SU-DHL-6 (cell line): ENCODE results near the gene IGF2R.

Experiments
- H2AFZ ChIP-seq: fragments of 200-600 bp; sonication (generic); 2 replicates; pipeline ENCODE4 v1.6.1; 2014; ENCODE audit warnings: low read depth, mild to moderate bottlenecking, moderate library complexity, mixed read lengths, antibody characterized with exemption, low read length; ENCODE audit not compliant: severe bottlenecking
- H3F3A ChIP-seq: fragments of 200-600 bp; shearing (Covaris generic); 2 replicates; pipeline ENCODE4 v1.6.0; 2016; ENCODE audit warnings: antibody characterized with exemption, mild to moderate bottlenecking; ENCODE audit not compliant: insufficient read depth
- H3K27ac ChIP-seq: fragments of 200-600 bp; sonication (generic); 2 replicates; pipeline ENCODE4 v1.5.1; 2016; ENCODE audit warnings: low read depth, mild to moderate bottlenecking, low read length, moderate library complexity, mixed read lengths
- H3K27me3 ChIP-seq: fragments of 200-600 bp; sonication (generic), shearing (Covaris generic); 2 replicates; pipeline ENCODE4 v1.6.0; 2014; ENCODE audit warnings: mild to moderate bottlenecking, low read length
- H3K36me3 ChIP-seq: fragments of 200-600 bp; sonication (generic); 2 replicates; pipeline ENCODE4 v1.6.1; 2014; ENCODE audit warnings: mild to moderate bottlenecking, low read length, mixed read lengths
- H3K4me2 ChIP-seq: fragments of 300-600, 200-600 bp; shearing (Covaris generic), sonication (generic); 2 replicates; pipeline ENCODE4 v1.6.0; 2014; ENCODE audit warnings: low read length, low read depth, mild to moderate bottlenecking; ENCODE audit not compliant: poor library complexity, severe bottlenecking
- H3K4me3 ChIP-seq: fragments of 200-600 bp; sonication (generic); 2 replicates; pipeline ENCODE4 v1.5.1; 2014; ENCODE audit warnings: antibody characterized with exemption, low read length, mild to moderate bottlenecking, mixed read lengths; ENCODE audit not compliant: insufficient read depth, poor library complexity, severe bottlenecking
- H3K79me2 ChIP-seq: fragments of 200-600 bp; sonication (generic); 2 replicates; pipeline ENCODE4 v1.6.1; 2014; ENCODE audit warnings: mild to moderate bottlenecking, low read length, moderate library complexity; ENCODE audit not compliant: insufficient read depth
- H3K9ac ChIP-seq: fragments of 200-600 bp; sonication (generic); 2 replicates; pipeline ENCODE4 v1.7.0; 2014; ENCODE audit warnings: mild to moderate bottlenecking, low read length
- H3K9me2 ChIP-seq: fragments of 200-600 bp; sonication (generic); replicated peaks from 2 replicates; pipeline ENCODE4 v1.6.1; 2014; ENCODE audit warnings: low read length; ENCODE audit not compliant: insufficient read depth
- H3K9me3 ChIP-seq: fragments of 200-600 bp; sonication (generic); 2 replicates; pipeline ENCODE4 v1.6.1; 2014; ENCODE audit warnings: low read length, mixed read lengths; ENCODE audit not compliant: insufficient read depth
- H4K20me1 ChIP-seq: fragments of 200-600 bp; sonication (generic); 2 replicates; pipeline ENCODE4 v1.6.1; 2014; ENCODE audit warnings: low read depth, mild to moderate bottlenecking, antibody characterized with exemption, low read length, moderate library complexity, mixed read lengths
- CTCF ChIP-seq: fragments of 200-600 bp; sonication (generic); IDR thresholded peaks from one replicate; pipeline ENCODE4 v1.5.1; 2017; ENCODE audit warnings: antibody characterized with exemption, mild to moderate bottlenecking, low read length, moderate library complexity; ENCODE audit not compliant: insufficient read depth, poor library complexity, severe bottlenecking
- EZH2phosphoT487 ChIP-seq: fragments of 200-600 bp; sonication (generic), shearing (Covaris generic); conservative IDR thresholded peaks from 2 replicates; pipeline ENCODE4 v1.6.1; 2018; ENCODE audit warnings: mild to moderate bottlenecking, antibody characterized with exemption, low read length, moderate library complexity, mixed read lengths

Gene IGF2R

GRCh38 chr6:160057080-160057479, 88.2 kb downstream of the IGF2R start:
- Histone ChIP-seq H3K79me2 (no peaks in the 10 kb centered on the region), H3K4me3 (no peak overlapping the region), H3K27me3 (no peaks in the 10 kb centered on the region), H3K4me2 (no peak overlapping the region), H3K9me3 (no peaks in the 10 kb centered on the region), H3K36me3 (no peaks in the 10 kb centered on the region), H4K20me1 (no peaks in the 10 kb centered on the region), H3K9me2 (no peaks in the 10 kb centered on the region), H2AFZ (no peak overlapping the region), H3K27ac (no peak overlapping the region), H3K9ac (no peak overlapping the region), H3F3A (no peaks in the 10 kb centered on the region)
- TF ChIP-seq EZH2phosphoT487 (no peak), CTCF (no peak)

GRCh38 chr6:160058603-160059215, 89.8 kb downstream of the IGF2R start:
- Histone ChIP-seq H3K9me2 (no peaks in the 10 kb centered on the region), H2AFZ (no peak overlapping the region), H3K9me3 (no peaks in the 10 kb centered on the region), H3F3A (no peaks in the 10 kb centered on the region), H3K9ac (no peak overlapping the region), H3K27me3 (no peaks in the 10 kb centered on the region), H4K20me1 (no peaks in the 10 kb centered on the region), H3K4me2 (no peak overlapping the region), H3K79me2 (no peaks in the 10 kb centered on the region), H3K27ac (no peak overlapping the region), H3K36me3 (no peaks in the 10 kb centered on the region), H3K4me3 (no peak overlapping the region)
- TF ChIP-seq CTCF (no peak), EZH2phosphoT487 (no peak)

- Histone ChIP-seq H3F3A (no peaks in the 10 kb centered on the region), H3K9me3 (no peaks in the 10 kb centered on the region), H3K4me3 (no peak overlapping the region), H3K27ac (no peak overlapping the region), H3K9me2 (no peaks in the 10 kb centered on the region), H2AFZ (no peak overlapping the region), H4K20me1 (no peaks in the 10 kb centered on the region), H3K79me2 (no peaks in the 10 kb centered on the region), H3K9ac (no peak overlapping the region), H3K27me3 (no peaks in the 10 kb centered on the region), H3K4me2 (no peak overlapping the region), H3K36me3 (no peaks in the 10 kb centered on the region)
- TF ChIP-seq CTCF: no peak
- TF ChIP-seq EZH2phosphoT487: no peak
Measured at GRCh38 chr6:160060221-160060620, 91.3 kb downstream of the IGF2R start.
